Measurements from ENCODE around the gene SLC25A53. TPM values are rescaled to one million over a fixed set of nuclear protein-coding genes. Genes with fewer than 3 reads are reported as not detected.

The SLC25A53 gene
- total and polyA plus RNA-seq, 2 of the 13 experiments (the other 11 are each of a cell fraction or from before 2014, with no cell fraction given) = 3.4 to 4.5 TPM

GRCh38 chrX:104156630-104157529 lies at the start of gene SLC25A53 (continued):
- TF ChIP-seq ARID3A (IDR thresholded peaks at IDR 0.05; ENCODE audit: low read depth, low read length) (0 out of 2 replicates have a peak, but pooled peaks have one; percentile 31), NR2F6 (IDR thresholded peaks at IDR 0.05) (peak; percentile 67), NR2F6 (CRISPR knock-in tag; IDR thresholded peaks at IDR 0.05) (0 out of 2 replicates have a peak, but pooled peaks have one; percentile 22), ZFP91 (CRISPR knock-in tag; IDR thresholded peaks at IDR 0.05; ENCODE audit: borderline replicate concordance) (peak; percentile 98), PHB2 (IDR thresholded peaks at IDR 0.05; ENCODE audit: partially characterized antibody) (no peak), HOMEZ (CRISPR knock-in tag; IDR thresholded peaks at IDR 0.05; ENCODE audit: low read depth) (no peak), ASH2L (IDR thresholded peaks at IDR 0.05; ENCODE audit: insufficient read length, low read depth, low read length) (peak; percentile 87), ZNF547 (CRISPR knock-in tag; IDR thresholded peaks at IDR 0.05) (peak; percentile 31; the same call in 1 of the 2 replicates), KLF16 (CRISPR knock-in tag; IDR thresholded peaks at IDR 0.05) (peak in 1 of 2 experiments; percentile 60; a peak in 1 of 4 replicates), TFDP1 (CRISPR knock-in tag; IDR thresholded peaks at IDR 0.05; ENCODE audit: borderline replicate concordance) (peak; percentile 33; the same call in 1 of the 2 replicates), MIER3 (CRISPR knock-in tag; IDR thresholded peaks at IDR 0.05; ENCODE audit: borderline replicate concordance) (0 out of 2 replicates have a peak, but pooled peaks have one; percentile 21), ELF1 (CRISPR knock-in tag; IDR thresholded peaks at IDR 0.05) (peak; percentile 75), ETV5 (CRISPR knock-in tag; IDR thresholded peaks at IDR 0.05; ENCODE audit: borderline replicate concordance) (peak; percentile 79), KDM5A (IDR thresholded peaks at IDR 0.05; ENCODE audit: borderline replicate concordance, low read length) (peak; percentile 94), NR2C2 (CRISPR knock-in tag; IDR thresholded peaks at IDR 0.05; ENCODE audit: borderline replicate concordance) (peak; percentile 93), PAXIP1 (CRISPR knock-in tag; conservative IDR thresholded peaks at IDR 0.05) (0 out of 2 replicates have a peak, but pooled peaks have one; percentile 25), SP5 (CRISPR knock-in tag; IDR thresholded peaks at IDR 0.05; ENCODE audit: borderline replicate concordance, low read depth) (no peak), KAT2B (IDR thresholded peaks at IDR 0.05; ENCODE audit: borderline replicate concordance, low read depth, low read length) (no peak)
